ENCODE results near the gene PIEZO2.

The PIEZO2 gene

DNA sequence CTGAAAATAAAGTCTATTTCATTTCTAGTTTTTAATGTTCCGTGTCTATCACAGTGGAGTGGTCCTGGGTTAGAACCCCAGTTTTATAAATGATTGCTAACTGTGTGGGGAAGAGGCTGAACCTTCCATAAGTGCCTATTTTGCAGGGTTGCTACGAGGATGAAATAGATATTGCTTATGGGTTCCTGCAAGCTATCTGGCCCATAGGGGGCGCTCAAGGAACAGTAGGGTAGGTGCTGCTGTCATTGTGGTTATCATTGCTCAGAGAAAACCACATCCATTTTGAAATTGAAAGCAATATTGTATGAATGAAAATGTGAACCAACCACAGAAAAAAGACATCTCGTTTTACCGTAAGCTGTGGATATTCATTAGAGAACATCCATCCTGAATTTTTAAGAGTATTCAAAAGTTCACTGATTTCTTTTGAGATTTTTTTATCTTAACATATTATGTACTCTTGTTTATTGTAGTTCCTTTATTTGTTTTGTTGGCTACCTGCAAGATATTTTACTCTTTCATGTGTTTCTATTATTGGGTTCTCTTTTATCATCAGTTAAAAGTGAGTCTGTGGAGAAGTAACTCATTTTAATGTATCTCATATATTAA, 362.0 kb downstream of the PIEZO2 start:
- DNase-seq (ENCODE audit: extremely low read depth, insufficient read length), result peak; percentile 45
- Histone ChIP-seq H3K27me3 (replicated peaks; ENCODE audit: control insufficient read depth, insufficient read depth, low read length) (no peaks in the 10 kb centered on the region), H3K36me3 (ENCODE audit: control insufficient read depth, insufficient read depth, low read length) (peaks cover 6% of the 10 kb centered on the region), H3K4me3 (replicated peaks; ENCODE audit: low read depth, low read length) (no peak overlapping the region)
- TF ChIP-seq CTCF (IDR thresholded peaks at IDR 0.05; ENCODE audit: insufficient read depth, low read length, poor library complexity, severe bottlenecking), result peak; percentile 93

DNA sequence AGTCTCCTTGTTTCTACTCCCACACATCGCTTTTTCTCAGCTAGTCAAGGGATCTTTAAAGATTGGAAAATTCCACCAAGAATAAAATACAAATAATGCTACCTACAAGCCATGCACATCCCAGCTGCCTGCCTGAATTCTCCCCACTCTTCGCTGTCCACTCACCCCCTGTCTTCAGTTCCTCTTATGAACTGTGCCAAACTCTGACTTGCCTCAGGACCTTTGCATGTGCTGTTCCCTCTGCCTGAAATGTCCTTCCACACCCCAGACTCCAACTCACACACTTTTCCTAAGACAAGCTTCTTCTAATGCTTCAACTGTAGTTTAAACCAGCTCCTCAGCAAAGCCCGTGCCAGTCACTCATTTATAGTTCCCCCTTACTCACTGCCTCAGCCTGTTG, 363.6 kb downstream of the PIEZO2 start:
- no peak for TF ChIP-seq CTCF (IDR thresholded peaks at IDR 0.05; ENCODE audit: insufficient read depth, low read length, poor library complexity, severe bottlenecking)
- no peak for DNase-seq (ENCODE audit: extremely low read depth, insufficient read length)
- H3K4me3 ChIP-seq (replicated peaks; ENCODE audit: low read depth, low read length), result no peak overlapping the region
- peaks cover 4% of the 10 kb centered on the region for H3K36me3 ChIP-seq (ENCODE audit: control insufficient read depth, insufficient read depth, low read length)
- H3K27me3 ChIP-seq (replicated peaks; ENCODE audit: control insufficient read depth, insufficient read depth, low read length), result no peaks in the 10 kb centered on the region

DNA sequence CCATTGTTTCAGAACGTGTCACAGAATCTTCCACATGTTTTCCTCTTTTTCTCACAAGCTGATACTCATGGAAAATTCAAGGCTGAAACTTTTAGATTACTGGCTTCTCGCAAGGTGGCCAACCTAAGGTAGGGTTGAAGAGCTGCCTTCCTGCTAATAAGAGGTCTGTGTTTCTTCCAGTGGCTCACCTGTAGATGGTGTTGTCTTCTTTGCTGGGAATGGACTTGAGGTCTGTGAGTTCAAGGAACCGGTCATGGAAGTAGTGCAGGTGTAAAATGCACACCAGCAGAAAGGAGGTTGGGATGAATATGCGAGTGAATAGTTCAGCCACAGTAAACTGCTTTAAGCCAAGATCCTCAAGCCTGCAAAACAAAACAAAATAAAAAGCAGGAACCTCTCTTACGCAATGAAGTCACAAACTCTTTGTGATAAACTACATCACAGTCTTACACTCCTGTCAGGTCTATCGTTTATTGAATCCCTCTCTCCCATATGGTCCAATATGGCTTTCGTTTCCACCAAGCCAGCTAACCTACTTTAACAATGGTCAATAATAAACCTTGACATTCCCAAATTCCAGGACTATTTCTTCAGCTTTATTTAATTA, 364.7 kb downstream of the PIEZO2 start:
- peaks cover 7% of the 10 kb centered on the region for H3K36me3 ChIP-seq (ENCODE audit: control insufficient read depth, insufficient read depth, low read length)
- peak; percentile 6 for TF ChIP-seq CTCF (IDR thresholded peaks at IDR 0.05; ENCODE audit: insufficient read depth, low read length, poor library complexity, severe bottlenecking)
- no peak overlapping the region for H3K4me3 ChIP-seq (replicated peaks; ENCODE audit: low read depth, low read length)
- no peaks in the 10 kb centered on the region for H3K27me3 ChIP-seq (replicated peaks; ENCODE audit: control insufficient read depth, insufficient read depth, low read length)
- DNase-seq (ENCODE audit: extremely low read depth, insufficient read length), result no peak

DNA sequence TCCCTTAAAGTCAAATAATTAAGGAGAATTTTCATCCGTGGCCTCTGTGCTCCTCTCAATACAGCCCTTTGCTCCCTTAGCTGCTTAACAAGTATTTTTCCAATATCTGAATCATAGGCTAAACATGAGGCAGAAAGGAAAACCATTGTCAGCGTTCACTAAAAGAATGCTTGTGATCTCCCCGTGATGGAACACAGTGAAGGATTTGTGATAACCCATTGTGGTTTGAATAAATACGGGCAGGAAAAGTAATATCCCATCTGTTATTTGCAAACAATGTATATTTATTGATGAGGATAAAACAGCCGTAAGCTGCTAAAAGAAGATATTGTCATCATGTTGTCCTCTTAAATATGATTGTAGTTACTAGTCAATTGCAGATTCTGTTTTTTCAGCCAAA, 365.4 kb downstream of the PIEZO2 start:
- no peak for DNase-seq (ENCODE audit: extremely low read depth, insufficient read length)
- Histone ChIP-seq H3K27me3 (replicated peaks; ENCODE audit: control insufficient read depth, insufficient read depth, low read length) (no peaks in the 10 kb centered on the region), H3K36me3 (ENCODE audit: control insufficient read depth, insufficient read depth, low read length) (peaks cover 8% of the 10 kb centered on the region), H3K4me3 (replicated peaks; ENCODE audit: low read depth, low read length) (no peak overlapping the region)
- TF ChIP-seq CTCF (IDR thresholded peaks at IDR 0.05; ENCODE audit: insufficient read depth, low read length, poor library complexity, severe bottlenecking), result no peak

DNA sequence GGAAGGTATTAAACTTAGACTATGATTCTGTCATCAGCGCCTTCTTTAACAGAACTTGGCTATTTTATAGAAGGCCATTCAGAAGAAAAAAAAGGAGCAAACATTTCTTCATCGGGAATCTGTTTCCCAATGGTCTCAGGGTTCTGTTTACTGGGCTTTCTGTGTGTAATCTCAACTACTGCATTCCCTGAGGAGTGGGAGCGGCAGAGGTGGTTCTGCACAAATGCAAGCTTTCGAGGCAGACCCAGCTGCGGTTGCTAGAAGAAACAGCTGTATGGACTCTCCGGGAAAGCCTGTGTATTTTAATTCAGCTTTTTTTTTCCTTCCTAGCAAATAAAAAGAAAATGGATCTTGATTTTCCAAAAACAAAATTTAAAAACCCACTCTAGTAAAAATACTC, 372.9 kb downstream of the PIEZO2 start:
- no peaks in the 10 kb centered on the region for H3K27me3 ChIP-seq (replicated peaks; ENCODE audit: control insufficient read depth, insufficient read depth, low read length)
- DNase-seq (ENCODE audit: extremely low read depth, insufficient read length), result no peak
- TF ChIP-seq CTCF (IDR thresholded peaks at IDR 0.05; ENCODE audit: insufficient read depth, low read length, poor library complexity, severe bottlenecking), result no peak
- H3K36me3 ChIP-seq (ENCODE audit: control insufficient read depth, insufficient read depth, low read length), result peaks cover 7% of the 10 kb centered on the region
- no peak overlapping the region for H3K4me3 ChIP-seq (replicated peaks; ENCODE audit: low read depth, low read length)

Measured in GM06990 (cell line).